Gastrocnemius medialis (tissue), 4 donors: ENCODE data around the gene PFDN6. TPM values are rescaled to one million over a fixed set of nuclear protein-coding genes. Genes with fewer than 3 reads are reported as not detected.

Source experiments
- ATAC-seq, 2 donors: fragments of 150-250 bp; one replicate each; pipeline ENCODE4 v1.9.1; 2016
- DNase-seq, 2 donors: peaks; one replicate each; pipeline ENCODE4 v3.0.0-alpha.2; 2019
- H3K27ac ChIP-seq, 4 donors: fragments of 200-600 bp; sonication (generic); 1 replicate in 1 of 4; 2 replicates in 3 of 4; pipeline ENCODE4 v1.5.1; 2016 to 2018; ENCODE audit warnings: mild to moderate bottlenecking in 2 of 4, moderate library complexity in 1 of 4
- H3K27me3 ChIP-seq, 3 donors: fragments of 200-600 bp; sonication (generic) in 2 of 3; 1 replicate in 1 of 3; 2 replicates in 2 of 3; pipeline versions ENCODE4 v1.5.1 to v1.6.0; 2016 to 2019; ENCODE audit warnings: mild to moderate bottlenecking in 1 of 3, moderate library complexity in 1 of 3
- H3K36me3 ChIP-seq, 2 donors: fragments of 200-600 bp; sonication (generic) in 1 of 2; one replicate each; pipeline ENCODE4 v1.5.1; 2017 to 2018
- H3K4me1 ChIP-seq, 2 donors: fragments of 200-600 bp; sonication (generic) in 1 of 2; one replicate each; pipeline ENCODE4 v1.5.1; 2016 to 2017; ENCODE audit warnings: mild to moderate bottlenecking in 2 of 2
- H3K4me3 ChIP-seq, 4 donors: fragments of 200-600 bp; sonication (generic) in 3 of 4; 1 replicate in 1 of 4; 2 replicates in 3 of 4; pipeline ENCODE4 v1.5.1; 2016 to 2019; ENCODE audit warnings: mild to moderate bottlenecking in 2 of 4
- H3K9me3 ChIP-seq, 3 donors: fragments of 200-600 bp; sonication (generic) in 2 of 3; 1 replicate in 1 of 3; 2 replicates in 2 of 3; pipeline ENCODE4 v1.5.1; 2016 to 2019
- CTCF ChIP-seq, 5 experiments: fragments of 450-650 bp in 3 of 5; fragments of 200-600 bp in 2 of 5; sonication (generic) in 2 of 5; IDR thresholded peaks in 4 of 5; conservative IDR thresholded peaks in 1 of 5; 1 replicate in 4 of 5; 2 replicates in 1 of 5; pipeline ENCODE4 v1.5.1; 2016 to 2019; ENCODE audit warnings: antibody characterized with exemption in 5 of 5, mild to moderate bottlenecking in 3 of 5, moderate library complexity in 3 of 5
- POLR2A ChIP-seq, 2 donors: fragments of 450-650 bp; IDR thresholded peaks; one replicate each; pipeline ENCODE4 v1.6.1; 2017; ENCODE audit warnings: antibody characterized with exemption in 2 of 2, mild to moderate bottlenecking in 2 of 2, moderate library complexity in 2 of 2
- in situ Hi-C, 4 donors: fragments of 200-750 bp; cut with MboI; loops; one replicate each; pipeline versions ENCODE4 v1.15.0 to v1.8.0; 2017; ENCODE audit warnings: low sequenced_read_pairs in 4 of 4
- intact Hi-C: fragments of 100-400 bp; cut with DNase I; formaldehyde crosslinking; loops from one replicate; pipeline ENCODE4 v1.15.1; 2023; ENCODE audit warnings: low total_unique reads
- total RNA-seq, 4 donors: library from RNA; depleted of rRNA; stranded (reverse); fragments of >200 nt; gene quantifications; one replicate each; pipeline versions ENCODE4 v1.1.0 to v1.2.3, GENCODE V29; 2016

Gene PFDN6
- total RNA-seq, 4 donors from 2014 or later = 49.9 to 106 (median 76.8) TPM

- no peaks in the 10 kb centered on the region for H3K27me3 ChIP-seq
- no peaks in the 10 kb centered on the region for H3K9me3 ChIP-seq
- TF ChIP-seq CTCF (IDR thresholded peaks at IDR 0.05 in 4 of 5, conservative IDR thresholded peaks at IDR 0.05 in 1 of 5) (no peak), POLR2A (IDR thresholded peaks at IDR 0.05) (no peak)
- in situ Hi-C loops (loop anchor here in 1 of 4 donors (25.0 kb wide), 1 partner anchor 1435 kb away; the partner anchor contains the start of gene NEU1), intact Hi-C loops (no loop called here)
- H3K4me3 ChIP-seq = peak overlapping the region; percentile 71 to 86 (median 80)
- H3K36me3 ChIP-seq = peaks cover 0 to 41% of the 10 kb centered on the region in 2 donors
- ATAC-seq (peak in 1 of 2 donors; percentile 0), DNase-seq (no peak)
- peak overlapping the region; percentile 96 to 99 (median 97) for H3K27ac ChIP-seq
- peaks cover 11 to 23% of the 10 kb centered on the region in 2 donors for H3K4me1 ChIP-seq
These were observed 8.1 kb downstream of the PFDN6 start for GRCh38 chr6:33297406-33297955.

- no peaks in the 10 kb centered on the region for H3K27me3 ChIP-seq
- intact Hi-C loops (loop anchor here (1.0 to 2.0 kb wide), 2 partner anchors 9 to 49 kb away; partner anchors contain the start of genes PFDN6 and WDR46), in situ Hi-C loops (loop anchor here in 1 of 4 donors (25.0 kb wide), 1 partner anchor 1436 kb away; the partner anchor contains the start of gene NEU1)
- ATAC-seq = peak; percentile 19 to 27
- peak in 1 of 2 donors; percentile 71 for DNase-seq
- TF ChIP-seq POLR2A (IDR thresholded peaks at IDR 0.05) = peak in 1 of 2 donors; percentile 26
- no peak for TF ChIP-seq CTCF (IDR thresholded peaks at IDR 0.05 in 4 of 5, conservative IDR thresholded peaks at IDR 0.05 in 1 of 5)
- H3K27ac ChIP-seq = peak overlapping the region; percentile 96 to 99 (median 97)
- peaks cover 11 to 23% of the 10 kb centered on the region in 2 donors for H3K4me1 ChIP-seq
- H3K4me3 ChIP-seq = peak overlapping the region; percentile 71 to 86 (median 80)
- peaks cover 0 to 39% of the 10 kb centered on the region in 2 donors for H3K36me3 ChIP-seq
- no peaks in the 10 kb centered on the region for H3K9me3 ChIP-seq
These were observed 8.8 kb downstream of the PFDN6 start for GRCh38 chr6:33297956-33298772.

- peak within 1 kb of the TSS; percentile 96 to 99 (median 97) for H3K27ac ChIP-seq
- in situ Hi-C loops = loop anchor here in 1 of 4 donors (25.0 kb wide), 1 partner anchor 1437 kb away; the partner anchor contains the start of gene NEU1
- H3K4me3 ChIP-seq = peak within 1 kb of the TSS; percentile 71 to 86 (median 80)
- H3K36me3 ChIP-seq = peaks cover 0 to 37% of the 10 kb centered on the region in 2 donors
- TF ChIP-seq POLR2A (IDR thresholded peaks at IDR 0.05) (no peak), CTCF (IDR thresholded peaks at IDR 0.05 in 4 of 5, conservative IDR thresholded peaks at IDR 0.05 in 1 of 5) (no peak)
- no peaks in the 10 kb centered on the region for H3K27me3 ChIP-seq
- intact Hi-C loops = loop anchor here (1.0 to 2.0 kb wide), 6 partner anchors 10 to 99 kb away; partner anchors contain the start of genes B3GALT4, PFDN6, RXRB and SLC39A7
- H3K4me1 ChIP-seq = peaks cover 11 to 23% of the 10 kb centered on the region in 2 donors
- peak; percentile 76 to 80 for DNase-seq
- peak; percentile 64 for ATAC-seq
- H3K9me3 ChIP-seq = no peaks in the 10 kb centered on the region
These were observed 9.4 kb downstream of the PFDN6 start, which contains the start of gene RGL2 for GRCh38 chr6:33298773-33299236. RGL2 (minus strand) TSS chr6:33298942; CDS start chr6:33298610, 332 bp downstream.

- intact Hi-C loops = loop anchor here (1.0 to 2.0 kb wide), 5 partner anchors 18 to 99 kb away; partner anchors contain the start of genes B3GALT4, RXRB, SLC39A7 and VPS52
- peak; percentile 84 to 89 for DNase-seq
- peak overlapping the region; percentile 96 to 99 (median 97) for H3K27ac ChIP-seq
- no peaks in the 10 kb centered on the region for H3K9me3 ChIP-seq
- H3K4me3 ChIP-seq = peak overlapping the region; percentile 71 to 86 (median 80)
- in situ Hi-C loops = loop anchor here in 1 of 4 donors (25.0 kb wide), 1 partner anchor 1437 kb away; the partner anchor contains the start of gene NEU1
- TF ChIP-seq POLR2A (IDR thresholded peaks at IDR 0.05) = peak; percentile 78 to 86
- TF ChIP-seq CTCF (IDR thresholded peaks at IDR 0.05 in 4 of 5, conservative IDR thresholded peaks at IDR 0.05 in 1 of 5) = peak; percentile 55 to 85 (median 80)
- H3K36me3 ChIP-seq = peaks cover 0 to 31% of the 10 kb centered on the region in 2 donors
- ATAC-seq = peak; percentile 90 to 93
- H3K27me3 ChIP-seq = no peaks in the 10 kb centered on the region
- peaks cover 11 to 23% of the 10 kb centered on the region in 2 donors for H3K4me1 ChIP-seq
These were observed 10.0 kb downstream of the PFDN6 start for GRCh38 chr6:33299237-33299944.
